ENCODE data around the gene MCU. TPM values are rescaled to one million over a fixed set of nuclear protein-coding genes. Genes with fewer than 3 reads are reported as not detected.
A peak's percentile ranks its signal among the peaks of the same experiment; 100 is the strongest.
"Not testable (repeated sequence)": the region's sequence is repeated elsewhere in the genome, so short reads cannot be mapped to it uniquely, and the experiment has no call there.

Gene MCU, protein sequence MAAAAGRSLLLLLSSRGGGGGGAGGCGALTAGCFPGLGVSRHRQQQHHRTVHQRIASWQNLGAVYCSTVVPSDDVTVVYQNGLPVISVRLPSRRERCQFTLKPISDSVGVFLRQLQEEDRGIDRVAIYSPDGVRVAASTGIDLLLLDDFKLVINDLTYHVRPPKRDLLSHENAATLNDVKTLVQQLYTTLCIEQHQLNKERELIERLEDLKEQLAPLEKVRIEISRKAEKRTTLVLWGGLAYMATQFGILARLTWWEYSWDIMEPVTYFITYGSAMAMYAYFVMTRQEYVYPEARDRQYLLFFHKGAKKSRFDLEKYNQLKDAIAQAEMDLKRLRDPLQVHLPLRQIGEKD
- 57.9 TPM for polyA plus RNA-seq (2013, experiment 1 of 2; ENCODE audit: insufficient read length)
- 63.5 TPM for polyA plus RNA-seq (2013, experiment 2 of 2; ENCODE audit: insufficient read length)

DNA sequence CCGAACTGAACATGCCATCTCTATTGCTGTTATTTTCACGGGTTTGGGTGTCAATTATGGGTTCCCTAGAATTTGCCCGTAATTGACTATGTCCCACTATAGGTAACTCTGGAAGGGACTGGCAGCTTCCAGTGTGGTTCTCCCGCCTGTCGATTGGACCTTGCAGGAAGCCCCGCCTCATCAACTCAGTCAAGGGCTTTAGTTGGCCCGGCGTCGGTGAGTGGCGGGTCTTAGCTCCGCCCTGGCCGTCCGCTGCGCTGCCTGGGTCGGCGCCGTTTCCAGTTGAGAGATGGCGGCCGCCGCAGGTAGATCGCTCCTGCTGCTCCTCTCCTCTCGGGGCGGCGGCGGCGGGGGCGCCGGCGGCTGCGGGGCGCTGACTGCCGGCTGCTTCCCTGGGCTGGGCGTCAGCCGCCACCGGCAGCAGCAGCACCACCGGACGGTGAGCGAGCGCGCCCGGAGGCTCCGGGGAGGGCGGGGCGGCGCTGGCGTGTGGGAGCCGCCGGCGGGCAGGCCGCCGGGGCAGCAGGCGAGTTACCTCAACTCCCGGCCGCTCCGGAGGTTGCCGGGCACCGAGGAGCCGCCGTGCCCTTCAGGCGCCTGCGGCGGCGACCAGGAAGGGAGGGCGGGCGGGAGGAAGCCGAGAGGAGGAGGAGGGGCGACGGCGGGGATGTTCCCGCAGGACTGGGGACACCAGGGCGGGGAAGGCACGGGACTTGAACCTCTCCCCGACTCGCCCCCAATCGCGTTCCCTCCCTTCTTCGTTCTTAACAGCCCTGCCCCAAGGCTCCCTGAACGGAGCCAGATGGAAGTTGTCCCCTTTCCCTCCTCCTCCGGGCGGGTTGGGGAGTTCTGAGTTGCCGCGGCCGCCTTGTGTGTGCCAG is at the start of gene MCU:
MCU (plus strand) TSS at position 281 of the 881 bp plus-strand sequence; CDS start at position 290, 9 bp downstream.
- peak; percentile 94 for DNase-seq

DNA sequence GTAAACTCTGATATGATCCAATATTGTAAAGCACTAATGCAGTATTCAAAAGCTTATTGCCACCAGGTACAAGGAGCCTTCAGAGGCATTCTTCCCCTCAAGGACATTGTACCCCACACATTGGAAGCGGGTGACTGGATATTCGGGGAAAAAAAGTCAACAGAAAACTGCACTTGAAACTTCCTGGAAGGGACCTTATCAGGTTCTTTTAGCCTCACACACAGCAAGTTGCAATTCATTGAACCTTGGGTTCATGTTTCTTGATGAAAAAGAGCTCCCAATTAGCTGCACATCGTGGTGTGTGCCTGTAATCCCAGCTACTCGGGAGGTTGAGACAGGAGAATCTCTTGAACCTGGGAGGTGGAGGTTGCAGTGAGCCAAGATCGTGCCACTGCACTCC is 49.6 kb upstream of the MCU start:
- no peak for DNase-seq

DNA sequence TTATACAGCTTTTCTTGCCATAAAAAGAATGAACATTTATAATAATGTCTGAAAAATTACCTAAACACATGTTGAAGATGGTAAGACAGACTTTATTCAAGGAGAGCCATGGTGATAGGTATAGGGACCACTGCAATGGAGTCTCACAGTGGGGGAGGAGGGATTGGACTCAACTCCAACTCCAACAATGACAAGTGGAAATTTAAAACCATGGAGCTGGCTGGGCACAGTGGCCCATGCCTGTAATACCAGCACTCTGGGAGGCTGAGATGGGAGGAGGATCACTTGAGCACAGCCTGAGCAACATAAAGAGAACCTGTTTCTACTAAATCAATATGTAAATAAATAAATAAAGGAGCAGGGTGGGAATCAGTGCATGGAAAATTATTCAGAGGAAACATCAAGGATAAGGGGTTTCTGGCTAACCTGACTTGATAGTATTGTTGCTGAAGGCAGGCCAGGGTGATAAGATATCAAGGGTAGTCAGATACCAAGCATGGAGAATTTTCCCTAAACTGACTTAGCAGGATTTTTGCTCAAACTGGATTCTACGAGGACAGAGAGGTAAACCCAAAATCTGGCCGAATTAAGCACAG is 46.6 kb upstream of the MCU start:
- DNase-seq: no peak

DNA sequence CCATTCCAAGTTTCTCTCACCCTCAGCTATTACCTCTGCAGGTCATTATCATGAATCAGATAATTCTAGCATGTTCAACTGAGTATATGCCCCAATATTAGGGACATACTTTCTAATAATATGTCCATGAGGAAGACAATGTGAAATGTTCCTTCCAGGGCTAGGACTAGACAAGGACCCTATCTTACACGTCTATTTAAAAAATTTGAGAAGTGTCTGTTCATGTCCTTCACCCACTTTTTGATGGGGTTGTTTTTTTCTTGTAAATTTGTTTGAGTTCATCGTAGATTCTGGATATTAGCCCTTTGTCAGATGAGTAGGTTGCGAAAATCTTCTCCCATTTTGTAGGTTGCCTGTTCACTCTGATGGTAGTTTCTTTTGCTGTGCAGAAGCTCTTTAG is 45.0 kb upstream of the MCU start:
- DNase-seq: not testable (repeated sequence)

DNA sequence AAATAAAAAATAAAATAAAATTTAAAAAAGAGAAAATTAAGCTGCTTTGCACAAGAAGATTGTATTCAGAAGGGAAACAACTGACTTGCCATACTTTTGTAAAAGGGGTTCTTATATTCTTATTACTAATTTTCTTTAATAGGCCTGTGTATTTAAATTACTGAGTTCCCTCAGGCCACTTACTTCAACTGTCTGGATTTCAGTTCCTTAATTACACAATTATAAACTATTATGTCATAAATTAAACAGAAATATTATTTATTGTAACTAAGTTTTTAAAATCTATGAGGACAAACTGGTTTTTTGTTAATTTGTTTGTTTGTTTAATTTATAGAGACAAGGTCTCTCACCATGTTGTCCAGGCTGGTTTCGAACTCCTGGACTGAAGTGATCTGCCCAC is 43.6 kb upstream of the MCU start:
- DNase-seq: no peak

DNA sequence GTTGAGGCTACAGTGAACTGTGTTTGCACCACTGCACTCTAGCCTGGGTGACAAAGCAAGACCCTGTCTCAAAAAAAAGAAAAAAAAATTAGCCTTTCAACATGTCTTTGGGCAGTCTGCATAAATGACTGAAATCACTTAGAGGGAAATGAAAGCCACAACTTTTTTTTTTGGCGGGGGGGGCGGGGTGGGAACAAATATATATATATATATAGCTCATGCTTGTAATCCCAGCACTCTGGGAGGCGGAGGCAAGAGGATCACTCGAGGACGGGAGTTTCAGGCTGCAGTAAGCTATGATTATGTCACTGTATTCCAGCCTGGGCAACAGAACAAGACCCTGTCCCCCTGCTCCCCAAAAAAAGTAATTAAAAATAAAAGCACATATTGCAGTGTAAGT is 42.7 kb upstream of the MCU start:
- DNase-seq: no peak

DNA sequence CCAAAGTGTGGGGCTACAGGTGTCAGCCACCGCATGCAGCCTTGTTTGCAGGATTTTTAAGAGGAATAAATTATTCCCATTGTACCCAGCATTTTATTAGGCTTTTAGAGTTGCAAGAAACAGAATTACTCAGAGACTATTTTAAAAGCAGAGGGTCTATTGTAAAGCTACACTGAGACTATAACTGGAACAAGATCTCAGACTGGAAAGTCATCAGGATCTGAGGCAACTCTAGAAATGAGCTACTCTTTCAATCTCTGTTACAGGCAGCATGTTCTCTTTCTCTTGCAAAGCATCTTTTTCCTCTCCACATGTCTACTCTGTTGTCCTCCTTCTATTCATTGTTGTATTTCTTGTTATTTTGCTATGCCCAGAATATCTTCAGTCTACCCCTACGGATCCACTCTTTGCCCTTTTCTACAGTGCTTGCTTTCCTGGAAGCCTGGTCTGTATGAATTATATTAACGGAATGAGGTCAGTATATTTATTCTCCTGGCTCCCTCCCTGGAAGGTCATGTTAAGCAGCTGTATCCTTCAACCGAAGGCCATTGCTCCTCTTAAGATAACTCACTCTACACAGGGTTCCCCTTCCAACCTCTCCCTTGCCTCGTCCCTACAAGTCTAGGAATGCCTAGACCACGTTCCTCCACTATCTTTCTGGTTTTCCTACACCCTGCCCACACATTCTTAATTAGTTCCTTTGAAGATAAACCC is 38.4 kb upstream of the MCU start:
- no peak for DNase-seq

DNA sequence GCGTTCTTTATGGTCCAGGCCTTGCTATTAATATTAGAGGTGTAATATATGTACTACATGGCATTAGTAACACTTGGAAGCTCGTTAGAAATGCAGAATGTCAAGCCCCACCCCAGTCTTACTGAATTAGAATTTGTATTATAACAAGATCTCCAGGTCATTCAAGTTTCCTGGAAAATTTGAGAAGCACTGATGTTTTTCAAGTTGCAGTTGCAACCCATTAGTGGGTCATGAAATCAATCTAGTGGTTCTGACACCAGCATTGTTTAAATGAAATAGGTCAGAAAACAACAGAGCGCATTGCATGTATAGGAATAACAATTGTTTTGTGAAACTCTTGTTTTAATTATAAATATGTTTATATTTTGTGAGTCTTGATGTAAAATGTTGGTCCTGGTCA is 37.2 kb upstream of the MCU start:
- DNase-seq: no peak

DNA sequence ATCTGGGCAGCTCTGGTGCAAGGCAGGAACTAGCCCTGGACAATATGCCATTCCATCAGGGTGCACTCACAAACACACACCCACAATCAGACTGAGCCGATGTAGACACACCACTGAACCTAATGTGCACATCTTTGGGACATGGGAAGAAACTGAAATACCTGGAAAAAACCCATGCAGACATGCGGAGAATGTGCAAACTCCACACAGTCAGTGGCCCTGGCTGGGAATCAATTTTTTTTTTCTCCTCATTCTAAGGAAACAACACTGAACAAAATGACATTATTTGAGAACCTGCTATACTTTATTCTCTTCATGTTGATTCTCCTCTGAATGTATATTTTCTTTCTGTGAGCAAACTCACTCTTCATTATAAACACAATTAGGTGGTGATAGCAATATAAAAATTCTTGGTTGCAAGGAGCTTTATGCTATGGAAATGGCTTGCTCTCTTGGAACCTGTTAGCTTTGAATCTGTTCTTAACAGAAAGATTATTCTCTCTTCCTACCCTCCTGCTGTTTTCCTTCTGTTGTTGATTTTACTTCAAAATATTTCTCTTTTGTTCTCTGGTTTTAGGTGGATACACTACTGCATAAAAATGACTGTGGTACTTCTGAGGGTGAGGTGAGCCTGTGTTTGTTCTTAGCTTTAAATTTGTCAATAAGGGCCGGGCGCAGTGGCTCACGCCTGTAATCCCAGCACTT is 33.1 kb upstream of the MCU start:
- DNase-seq: no peak

DNA sequence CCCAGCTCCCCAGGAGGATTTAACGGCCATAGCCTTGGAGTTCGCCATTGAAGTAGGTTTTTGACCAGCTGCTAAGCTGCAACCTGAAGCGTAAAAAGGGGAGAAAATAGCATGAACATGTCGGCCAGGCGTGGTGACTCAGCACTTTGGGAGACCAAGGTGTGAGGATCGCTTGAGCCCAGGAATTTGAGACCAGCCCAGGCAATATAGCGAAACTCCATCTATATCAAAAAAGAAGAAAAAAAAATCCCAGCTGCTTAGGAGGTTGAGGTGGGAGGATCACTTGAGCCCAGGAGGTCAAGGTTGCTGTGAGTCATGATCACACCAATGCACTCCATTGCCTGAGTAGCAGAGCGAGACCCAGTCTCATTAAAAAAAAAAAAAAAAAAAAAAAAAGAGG is 32.2 kb upstream of the MCU start:
- DNase-seq: no peak

DNA sequence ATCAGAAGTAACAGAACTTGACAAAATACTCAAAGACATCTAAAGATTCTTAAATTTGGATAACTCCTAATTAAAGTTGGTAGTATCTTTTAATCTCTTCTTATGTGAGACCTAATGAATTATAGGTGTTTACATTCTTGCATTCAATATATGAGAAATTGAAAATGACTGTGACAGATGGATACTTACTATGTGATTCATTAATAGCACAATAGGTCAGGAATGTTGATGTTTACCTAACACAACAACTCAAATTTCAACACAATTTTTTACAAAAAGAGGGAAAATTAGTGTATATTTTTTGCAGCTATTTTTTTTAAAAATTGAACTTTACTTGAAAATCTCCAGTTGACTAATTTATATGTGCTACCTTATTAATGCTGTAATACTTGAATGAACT is 31.7 kb upstream of the MCU start:
- DNase-seq: no peak

DNA sequence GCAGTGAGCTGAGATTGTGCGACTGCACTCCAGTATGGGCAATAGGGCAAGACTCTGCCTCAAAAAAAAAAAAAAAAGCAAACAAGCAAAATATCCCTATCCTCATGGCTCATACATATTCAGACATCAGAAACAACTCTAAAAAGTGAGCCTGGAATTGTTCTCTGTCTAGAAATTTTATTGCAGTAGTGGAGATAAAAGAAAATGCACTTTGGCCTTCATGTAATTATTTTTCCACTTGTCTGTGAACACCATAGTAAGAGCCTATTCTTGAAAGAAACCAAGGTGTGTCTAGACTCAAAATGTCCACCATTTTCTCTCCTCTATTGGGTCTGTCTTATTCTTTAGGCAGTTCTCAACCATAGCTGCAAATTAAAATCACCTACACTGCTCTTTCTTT is 30.5 kb upstream of the MCU start:
- DNase-seq: no peak

DNA sequence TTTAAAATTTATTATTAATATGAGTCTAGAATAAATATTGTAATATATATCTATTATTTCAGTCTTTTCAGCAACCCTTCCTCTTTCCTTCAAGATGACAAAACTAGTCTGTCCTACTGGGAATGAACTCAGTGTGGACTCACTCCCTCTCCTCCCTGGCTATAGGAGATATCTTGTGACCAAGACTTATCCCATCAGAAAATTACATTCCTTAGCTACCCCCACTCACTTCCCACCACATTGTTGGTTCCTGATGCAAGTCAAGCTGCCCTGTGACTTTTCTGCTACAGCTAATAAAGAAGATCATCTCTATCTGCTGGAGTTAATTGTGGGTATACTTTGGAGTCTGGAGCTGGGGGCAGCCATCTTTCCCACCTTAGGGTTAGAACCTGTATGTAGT is 28.0 kb upstream of the MCU start:
- DNase-seq: no peak

DNA sequence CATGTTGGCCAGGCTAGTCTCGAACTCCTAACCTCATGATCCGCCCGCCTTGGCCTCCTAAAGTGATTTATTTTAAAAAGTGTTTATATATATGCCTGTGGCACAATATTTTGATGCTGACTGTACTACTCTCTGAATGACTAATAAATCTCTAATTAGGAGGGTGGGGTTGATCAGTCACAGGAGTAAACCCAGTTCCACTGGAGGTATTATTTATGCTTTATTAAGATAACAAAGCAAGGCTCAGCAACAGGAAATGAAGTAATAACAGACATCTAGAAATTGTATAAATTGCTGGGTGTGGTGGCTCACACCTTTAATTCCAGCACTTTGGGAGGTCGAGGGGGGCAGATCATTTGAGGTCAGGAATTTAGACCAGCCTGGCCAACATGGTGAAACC is 26.0 kb upstream of the MCU start:
- peak; percentile 18 for DNase-seq

DNA sequence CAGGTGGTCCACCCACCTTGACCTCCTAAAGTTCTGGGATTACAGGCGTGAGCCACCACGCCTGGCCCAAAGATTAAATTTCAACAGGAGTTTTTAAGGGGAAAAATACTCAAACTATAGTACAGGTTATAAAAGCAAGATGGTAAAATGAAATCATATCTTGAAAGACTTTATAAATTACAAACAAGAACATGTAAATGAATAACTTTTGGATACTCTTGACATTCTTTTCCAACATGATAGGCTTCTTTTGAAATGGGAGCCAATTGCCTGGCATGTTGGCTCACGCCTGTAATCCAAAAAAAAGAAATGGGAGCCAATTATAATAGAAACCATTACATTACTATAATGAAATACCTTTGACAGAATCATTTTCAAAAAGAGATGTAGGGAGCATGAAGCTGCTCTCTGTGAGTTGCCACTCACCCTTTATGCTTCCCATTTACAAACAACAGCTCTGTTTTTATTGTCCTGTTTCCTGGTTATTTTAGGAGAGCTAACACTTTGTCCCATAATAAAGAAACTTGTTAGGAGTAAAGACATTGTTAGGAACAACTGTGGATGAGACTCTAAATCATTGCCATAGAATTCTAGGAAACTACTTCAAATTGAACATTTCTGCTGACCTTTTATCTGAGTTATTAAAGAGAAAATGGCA is 24.6 kb upstream of the MCU start:
- DNase-seq: no peak

DNA sequence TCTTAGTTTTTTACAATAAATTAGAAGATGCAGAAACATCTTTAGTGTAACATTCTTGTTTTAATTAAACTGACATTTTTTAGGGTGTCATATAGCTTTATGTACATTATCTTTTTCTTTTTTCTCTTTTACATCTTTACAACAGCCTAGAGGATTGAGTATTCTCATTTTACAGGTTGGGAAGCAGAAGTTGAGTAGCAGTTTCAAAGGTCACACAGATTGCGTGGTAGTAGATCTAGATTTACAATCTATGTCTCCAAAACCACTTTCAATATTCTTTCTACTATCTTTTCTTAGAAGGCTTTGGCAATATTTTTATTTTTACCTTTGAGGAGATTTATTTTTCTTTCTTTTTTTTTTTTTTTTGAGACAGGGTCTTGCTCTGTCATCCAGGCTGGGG is 18.7 kb upstream of the MCU start:
- no peak for DNase-seq

DNA sequence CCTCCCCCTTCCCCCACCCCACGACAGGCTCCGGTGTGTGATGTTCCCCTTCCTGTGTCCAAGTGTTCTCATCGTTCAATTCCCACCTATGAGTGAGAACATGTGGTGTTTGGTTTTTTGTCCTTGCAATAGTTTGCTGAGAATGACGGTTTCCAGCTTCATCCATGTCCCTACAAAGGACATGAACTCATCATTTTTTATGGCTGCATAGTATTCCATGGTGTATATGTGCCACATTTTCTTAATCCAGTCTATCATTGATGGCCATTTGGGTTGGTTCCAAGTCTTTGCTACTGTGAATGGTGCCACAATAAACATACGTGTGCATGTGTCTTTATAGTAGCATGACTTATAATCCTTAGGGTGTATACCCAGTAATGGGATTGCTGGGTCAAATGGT is 17.8 kb upstream of the MCU start:
- DNase-seq: not testable (repeated sequence)

DNA sequence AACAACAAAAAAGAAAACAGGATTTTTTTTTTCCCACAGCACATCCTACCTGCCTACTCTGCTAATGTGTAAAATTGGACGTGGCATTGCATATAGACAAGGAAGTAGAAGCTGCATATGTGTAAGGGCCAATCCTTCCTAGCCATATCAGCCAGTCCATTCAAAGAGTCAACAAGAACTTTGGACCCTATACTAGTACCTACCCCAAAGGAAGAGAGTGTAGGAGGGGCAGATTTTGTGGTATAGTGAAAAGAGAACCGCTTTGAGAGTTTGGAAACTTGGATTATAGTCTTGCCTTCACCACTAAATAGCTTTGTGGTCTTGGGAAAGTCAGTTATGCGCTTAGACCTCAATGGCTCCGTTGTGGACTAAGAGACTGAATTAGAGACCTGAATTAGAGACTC is 12.1 kb upstream of the MCU start:
- DNase-seq: no peak

DNA sequence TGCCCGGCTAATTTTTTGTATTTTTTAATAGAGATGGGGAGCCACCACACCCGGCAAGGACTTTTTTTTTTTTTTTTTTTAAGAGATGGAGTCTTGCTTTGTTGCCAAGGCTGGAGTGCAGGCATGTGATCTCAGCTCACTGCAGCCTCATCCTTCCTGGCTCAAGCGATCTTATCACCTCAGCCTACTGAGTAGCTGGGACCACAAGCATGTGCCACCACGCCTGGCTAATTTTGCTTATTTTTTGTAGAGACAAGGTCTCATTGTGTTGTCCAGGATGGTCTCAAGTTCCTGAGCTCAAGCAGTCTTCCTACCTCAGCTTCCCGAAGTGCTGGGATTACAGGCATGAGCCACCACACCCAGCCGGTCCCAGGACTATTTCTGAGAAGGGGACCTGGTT is 9.3 kb upstream of the MCU start:
- no peak for DNase-seq

DNA sequence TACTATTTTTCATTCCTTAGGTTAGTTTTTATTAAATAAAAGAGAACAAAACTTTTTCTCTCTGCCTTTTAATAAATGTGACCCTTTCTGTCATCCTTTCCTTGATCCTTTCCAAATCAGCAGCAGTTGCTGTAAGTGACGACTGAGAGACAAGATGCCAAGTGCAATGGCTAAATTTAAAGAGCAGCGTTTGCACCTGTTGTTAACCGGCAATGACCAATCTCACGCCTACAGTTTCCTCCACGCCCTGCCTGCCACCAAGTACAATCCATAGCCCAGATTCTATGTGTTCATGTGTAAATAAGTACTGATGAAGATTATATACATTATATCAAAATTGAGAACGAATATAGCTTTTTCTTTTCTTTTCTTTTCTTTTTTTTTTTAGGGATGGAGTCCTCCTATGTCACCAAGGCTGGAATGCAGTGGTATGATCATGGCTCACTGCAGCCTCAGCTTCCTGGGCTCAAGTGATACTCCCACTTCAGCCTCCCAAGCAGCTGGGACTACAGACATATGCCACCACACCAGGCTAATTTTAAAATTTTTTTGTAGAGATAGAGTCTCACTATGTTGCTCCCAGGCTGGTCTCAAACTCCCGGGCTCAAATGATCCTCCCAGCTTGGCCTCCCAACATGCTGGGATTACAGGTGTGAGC is 6.5 kb upstream of the MCU start:
- DNase-seq: no peak

DNA sequence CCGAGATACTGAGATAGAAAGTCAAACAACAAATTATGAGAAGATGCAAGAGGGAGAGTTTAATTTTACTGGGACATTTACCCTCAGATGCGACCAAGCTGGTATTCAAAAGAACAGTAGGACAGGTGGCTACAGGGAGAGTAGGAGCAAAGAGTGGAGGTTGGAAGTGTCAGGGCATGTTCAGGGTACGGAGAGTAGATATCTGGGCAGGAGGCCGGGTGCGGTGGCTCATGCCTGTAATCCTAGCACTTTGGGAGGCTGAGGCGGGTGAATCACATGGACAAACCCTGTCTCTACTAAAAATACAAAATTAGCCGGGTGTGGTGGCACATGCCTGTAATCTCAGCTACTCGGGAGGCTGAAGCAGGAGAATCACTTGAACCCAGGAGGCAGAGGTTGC is 5.5 kb upstream of the MCU start:
- DNase-seq: not testable (repeated sequence)

All from fibroblast of skin of scalp (primary cell).